GM12891 (cell line): Measurements from ENCODE around the gene MATR3.

Experiments used
- POLR2A ChIP-seq: IDR thresholded peaks from 2 replicates; pipeline ENCODE4 v1.6.1; 2011; ENCODE audit warnings: low read depth, low read length, control low read depth
- POLR2AphosphoS5 ChIP-seq: IDR thresholded peaks from 2 replicates; pipeline ENCODE4 v1.6.1; 2011; ENCODE audit warnings: low read depth, low read length, control low read depth
- TAF1 ChIP-seq: IDR thresholded peaks from 2 replicates; pipeline ENCODE4 v1.6.1; 2011; ENCODE audit warnings: low read depth, low read length, control low read depth

GRCh38 chr5:139273572-139274289 lies 19.8 kb upstream of the MATR3 start:
- TF ChIP-seq TAF1 (peak; percentile 96), POLR2A (peak; percentile 94), POLR2AphosphoS5 (peak; percentile 92)
